Measurements from ENCODE around the gene MED29.

DNA sequence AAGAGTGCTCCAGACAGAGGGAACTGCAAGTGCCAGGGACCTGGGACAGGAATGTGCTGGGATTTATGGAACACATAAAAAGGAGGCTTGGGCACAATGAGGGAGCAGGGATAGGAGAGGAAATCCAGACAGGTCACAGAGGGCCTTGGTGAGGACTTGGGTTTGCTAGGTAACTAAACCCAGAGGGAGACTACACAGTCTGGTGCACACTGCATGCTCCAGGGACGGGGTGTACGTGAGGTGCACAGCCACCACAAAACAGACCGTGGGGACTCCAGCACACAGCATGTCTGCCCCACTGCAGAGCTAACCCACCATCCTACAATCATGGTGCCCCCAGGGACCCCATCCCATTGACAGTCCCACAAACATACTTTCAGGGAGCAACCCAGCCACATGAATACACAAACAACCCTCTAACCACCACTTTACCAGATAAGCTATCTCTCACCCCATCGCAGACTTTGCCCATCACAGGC, 9.9 kb downstream of the MED29 start:
- no peak for TF ChIP-seq EZH2 (IDR thresholded peaks at IDR 0.05; ENCODE audit: low read length, missing control alignments)
- TF ChIP-seq, protein P1, sequence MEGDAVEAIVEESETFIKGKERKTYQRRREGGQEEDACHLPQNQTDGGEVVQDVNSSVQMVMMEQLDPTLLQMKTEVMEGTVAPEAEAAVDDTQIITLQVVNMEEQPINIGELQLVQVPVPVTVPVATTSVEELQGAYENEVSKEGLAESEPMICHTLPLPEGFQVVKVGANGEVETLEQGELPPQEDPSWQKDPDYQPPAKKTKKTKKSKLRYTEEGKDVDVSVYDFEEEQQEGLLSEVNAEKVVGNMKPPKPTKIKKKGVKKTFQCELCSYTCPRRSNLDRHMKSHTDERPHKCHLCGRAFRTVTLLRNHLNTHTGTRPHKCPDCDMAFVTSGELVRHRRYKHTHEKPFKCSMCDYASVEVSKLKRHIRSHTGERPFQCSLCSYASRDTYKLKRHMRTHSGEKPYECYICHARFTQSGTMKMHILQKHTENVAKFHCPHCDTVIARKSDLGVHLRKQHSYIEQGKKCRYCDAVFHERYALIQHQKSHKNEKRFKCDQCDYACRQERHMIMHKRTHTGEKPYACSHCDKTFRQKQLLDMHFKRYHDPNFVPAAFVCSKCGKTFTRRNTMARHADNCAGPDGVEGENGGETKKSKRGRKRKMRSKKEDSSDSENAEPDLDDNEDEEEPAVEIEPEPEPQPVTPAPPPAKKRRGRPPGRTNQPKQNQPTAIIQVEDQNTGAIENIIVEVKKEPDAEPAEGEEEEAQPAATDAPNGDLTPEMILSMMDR (conservative IDR thresholded peaks at IDR 0.05 in 1 of 2, IDR thresholded peaks at IDR 0.05 in 1 of 2; ENCODE audit: low read depth in 1 of 2, low read length in 2 of 2), result no peak
